Stimulated activated naive CD8-positive, alpha-beta T cell treated with anti-CD3 and anti-CD28 coated beads, Interleukin-15, amount 100 ng/mL, for 72 hours (primary cell): Measurements from ENCODE around the gene ZNF467.
A peak's percentile ranks its signal among the peaks of the same experiment; 100 is the strongest.

Experiments
- ATAC-seq: fragments of 150-1000 bp; cut with Tn5 transposase; 2 replicates; pipeline ENCODE4 v1.10.0; 2021; ENCODE audit warnings: mild to moderate bottlenecking, moderate library complexity
- DNase-seq, 2 donors: peaks; one replicate each; pipeline ENCODE4 v3.0.0; 2021 to 2022
- H3K27ac Mint-ChIP-seq, 2 donors: one replicate each; pipeline ENCODE4 v1.8.0; 2022; ENCODE audit warnings: mild to moderate bottlenecking in 2 of 2, mixed read lengths in 2 of 2, moderate library complexity in 2 of 2
- H3K27me3 Mint-ChIP-seq: one replicate; pipeline ENCODE4 v1.8.0; 2022; ENCODE audit warnings: mixed read lengths
- H3K4me1 Mint-ChIP-seq: one replicate; pipeline ENCODE4 v1.8.0; 2022; ENCODE audit warnings: mild to moderate bottlenecking, mixed read lengths
- H3K4me3 Mint-ChIP-seq, 2 donors: one replicate each; pipeline ENCODE4 v1.8.0; 2022; ENCODE audit warnings: mild to moderate bottlenecking in 2 of 2, mixed read lengths in 2 of 2, moderate library complexity in 1 of 2
- H3K9me3 Mint-ChIP-seq, 2 donors: one replicate each; pipeline ENCODE4 v1.8.0; 2022; ENCODE audit warnings: mixed read lengths in 2 of 2

ZNF467 gene

DNA sequence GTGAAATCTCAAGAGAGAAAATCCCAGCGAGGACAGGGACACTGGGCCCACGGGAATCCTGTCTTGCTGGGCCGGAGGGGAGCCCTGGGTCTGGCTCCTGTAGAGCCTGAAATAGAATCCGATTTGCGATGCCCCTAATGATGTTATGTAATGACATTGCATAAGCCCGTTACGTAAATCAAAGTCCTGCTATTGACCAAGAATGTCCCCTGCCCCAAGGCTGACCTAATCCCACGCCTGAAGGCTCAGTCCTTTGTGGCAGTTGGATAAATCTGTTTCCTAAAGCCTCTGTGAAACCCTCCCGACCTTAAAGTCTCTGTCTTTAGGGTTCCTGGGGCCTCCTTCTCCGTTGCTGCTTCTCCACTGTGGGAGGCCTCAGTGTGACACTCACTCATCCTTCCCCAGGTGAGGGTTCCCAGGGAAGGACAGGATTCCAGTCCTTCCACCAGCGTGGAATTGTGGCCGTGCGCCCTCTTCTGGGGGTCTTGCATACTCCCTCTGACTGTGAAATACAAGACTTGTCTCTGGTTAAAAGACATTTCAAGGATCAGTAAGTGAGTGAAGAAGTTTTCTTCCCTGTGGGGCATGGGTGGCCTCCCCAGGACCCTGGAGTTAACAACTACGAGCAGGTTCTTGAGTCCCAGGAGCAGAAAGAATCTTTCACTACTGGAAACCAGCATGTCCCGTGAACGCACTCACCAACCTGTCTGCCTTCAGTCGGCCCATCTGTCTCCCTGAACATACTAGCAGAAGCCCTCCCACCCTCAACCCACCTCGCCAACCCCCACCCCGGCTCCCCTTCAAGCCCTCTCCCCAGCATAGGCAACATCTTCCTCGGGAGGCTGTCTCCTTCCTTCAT, 19.8 kb downstream of the ZNF467 start:
- H3K27me3 Mint-ChIP-seq, result no peaks in the 10 kb centered on the region
- ATAC-seq, result no peak
- H3K4me1 Mint-ChIP-seq, result no peaks in the 10 kb centered on the region
- no peak overlapping the region for H3K27ac Mint-ChIP-seq
- H3K4me3 Mint-ChIP-seq, result no peak overlapping the region
- peaks cover 4 to 15% of the 10 kb centered on the region in 2 donors for H3K9me3 Mint-ChIP-seq
- DNase-seq, result no peak

DNA sequence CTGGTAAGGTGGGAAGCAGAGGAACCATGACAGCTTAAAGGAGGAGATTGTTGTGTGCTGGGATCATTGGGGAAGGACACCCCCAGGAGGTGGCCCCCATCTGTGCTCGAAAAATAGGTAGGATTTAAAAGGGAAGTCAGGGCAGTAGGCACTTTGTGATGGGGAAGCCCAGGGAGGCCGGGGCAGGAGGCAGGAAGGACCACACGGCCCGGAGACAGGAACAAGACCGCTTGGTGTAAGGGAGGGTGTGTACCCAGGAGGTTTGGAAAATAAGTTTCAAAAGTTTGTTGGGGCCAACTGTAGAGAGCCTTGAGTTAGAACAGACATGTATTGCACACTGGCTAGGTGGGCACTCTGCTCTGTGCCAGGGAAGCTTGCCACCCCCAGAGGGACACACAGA, 20.7 kb downstream of the ZNF467 start:
- H3K4me3 Mint-ChIP-seq, result no peak overlapping the region
- ATAC-seq, result no peak
- no peak for DNase-seq
- H3K27ac Mint-ChIP-seq, result no peak overlapping the region
- H3K4me1 Mint-ChIP-seq, result no peaks in the 10 kb centered on the region
- H3K27me3 Mint-ChIP-seq, result no peaks in the 10 kb centered on the region
- H3K9me3 Mint-ChIP-seq, result peaks cover 4 to 15% of the 10 kb centered on the region in 2 donors

DNA sequence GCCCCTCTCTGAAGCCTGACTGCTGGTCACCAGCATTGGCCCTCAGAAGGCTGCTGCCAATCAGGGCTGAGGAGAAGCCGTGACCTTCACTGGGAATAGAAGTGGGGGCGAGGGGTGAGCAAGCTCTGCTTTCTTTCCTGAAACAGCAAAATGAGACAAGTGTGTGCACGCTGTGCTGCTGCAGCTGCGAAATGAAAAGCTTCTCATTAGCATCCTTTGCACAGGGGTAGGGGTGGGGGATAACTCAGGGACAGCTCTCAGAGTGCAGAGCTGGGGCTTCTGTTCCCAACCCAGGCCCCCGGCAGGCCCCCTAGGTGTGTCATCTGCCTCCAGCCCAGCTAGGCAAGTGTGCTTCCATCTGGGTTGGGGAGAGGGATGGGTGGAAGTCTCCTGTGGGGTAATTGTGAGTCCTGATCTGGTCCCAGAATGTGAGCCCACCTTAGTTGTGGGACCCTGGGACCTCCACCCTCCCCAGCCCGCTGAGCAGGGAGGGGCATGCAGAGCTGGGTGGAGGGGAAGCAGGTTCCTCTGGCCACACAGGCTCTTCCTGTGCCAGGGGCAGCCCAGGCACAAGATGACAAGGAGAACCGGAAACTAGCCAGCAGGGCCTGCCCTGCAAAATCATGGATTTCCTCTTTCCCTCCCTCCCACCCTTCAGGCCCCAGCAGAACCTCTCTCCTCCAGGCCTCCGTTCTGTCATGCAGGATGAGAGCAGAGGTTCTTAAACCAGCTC, 22.2 kb downstream of the ZNF467 start:
- ATAC-seq (no peak), DNase-seq (no peak)
- no peaks in the 10 kb centered on the region for H3K4me1 Mint-ChIP-seq
- no peak overlapping the region for H3K27ac Mint-ChIP-seq
- peaks cover 4 to 15% of the 10 kb centered on the region in 2 donors for H3K9me3 Mint-ChIP-seq
- no peaks in the 10 kb centered on the region for H3K27me3 Mint-ChIP-seq
- H3K4me3 Mint-ChIP-seq, result no peak overlapping the region

DNA sequence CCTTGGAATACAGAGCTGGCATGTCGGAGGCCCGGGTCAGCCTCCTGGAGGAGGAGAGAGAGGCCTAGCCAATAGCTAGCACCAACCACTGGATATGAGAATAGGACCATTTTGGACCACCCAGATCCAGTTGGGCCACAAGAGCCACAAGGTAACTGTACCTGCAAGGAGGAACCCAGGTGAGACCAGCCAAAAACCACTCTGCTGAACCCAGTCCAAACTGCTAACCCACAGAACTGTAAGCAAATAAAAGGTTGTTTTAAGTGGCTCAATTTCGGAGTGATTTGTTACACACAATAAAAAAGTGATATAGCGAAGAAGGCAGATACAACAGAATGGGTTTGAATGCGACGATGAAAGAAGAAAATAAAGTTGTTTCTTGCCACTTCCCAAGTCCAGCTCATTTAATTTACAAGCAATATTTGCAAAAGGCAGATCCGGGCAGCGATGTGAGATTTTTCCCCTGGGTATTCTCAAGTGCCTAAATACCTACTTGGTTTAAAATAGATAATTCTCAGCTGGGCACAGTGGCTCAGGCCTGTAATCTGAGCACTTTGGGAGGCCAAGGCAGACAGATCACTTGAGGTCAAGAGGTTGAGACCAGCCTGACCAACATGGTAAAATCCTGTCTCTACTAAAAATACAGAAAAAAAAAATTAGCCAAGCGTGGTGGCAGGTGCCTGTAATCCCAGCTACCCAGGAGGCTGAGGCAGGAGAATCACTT, 23.1 kb downstream of the ZNF467 start:
- H3K4me1 Mint-ChIP-seq, result no peaks in the 10 kb centered on the region
- no peak for DNase-seq
- H3K27ac Mint-ChIP-seq, result no peak overlapping the region

DNA sequence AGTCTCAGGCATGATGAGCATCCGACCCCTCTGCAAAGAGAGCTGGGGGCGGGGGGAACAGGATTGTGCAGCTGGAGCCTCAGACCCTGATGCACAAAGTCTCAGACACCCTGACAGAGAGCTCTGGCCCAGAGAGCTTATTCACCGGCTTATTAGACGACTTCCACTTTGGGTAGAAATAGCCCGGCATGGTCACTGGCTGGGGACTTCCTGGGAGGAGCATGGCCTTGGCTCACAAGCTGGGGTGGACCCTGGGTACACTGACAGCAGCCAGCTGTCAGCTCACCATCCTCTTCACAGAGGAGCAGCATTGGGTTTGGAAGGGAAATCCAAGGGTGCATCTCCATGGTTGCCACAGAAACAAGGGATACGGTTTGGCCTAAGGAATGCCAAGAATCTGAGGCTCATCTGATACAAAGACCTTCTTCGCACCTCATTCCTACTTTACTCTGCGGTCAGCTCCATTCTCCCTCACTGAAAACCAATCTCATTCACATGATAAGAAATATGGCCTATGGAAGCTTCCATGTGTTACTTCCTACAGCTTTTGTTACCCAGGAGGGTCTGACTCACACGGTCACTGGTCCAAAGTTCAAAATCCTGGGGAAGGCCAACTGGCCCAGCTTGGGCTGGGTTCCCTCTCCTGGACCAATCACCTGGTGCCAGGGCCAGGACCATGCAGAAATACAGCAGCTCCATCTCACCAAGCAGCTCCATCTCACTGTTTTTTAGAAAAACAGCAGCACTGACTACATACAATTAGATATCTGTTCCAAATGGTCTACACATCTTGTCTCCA, 25.1 kb downstream of the ZNF467 start:
- no peak for DNase-seq
- Mint-ChIP-seq H3K27me3 (no peaks in the 10 kb centered on the region), H3K9me3 (peaks cover 4 to 15% of the 10 kb centered on the region in 2 donors), H3K27ac (no peak overlapping the region), H3K4me1 (no peaks in the 10 kb centered on the region), H3K4me3 (no peak overlapping the region)
- ATAC-seq, result no peak

More for the DNA sequence above, 23.1 kb downstream of the ZNF467 start:
- Mint-ChIP-seq H3K9me3 (peaks cover 4 to 15% of the 10 kb centered on the region in 2 donors), H3K27me3 (no peaks in the 10 kb centered on the region), H3K4me3 (no peak overlapping the region)
- ATAC-seq, result no peak

DNA sequence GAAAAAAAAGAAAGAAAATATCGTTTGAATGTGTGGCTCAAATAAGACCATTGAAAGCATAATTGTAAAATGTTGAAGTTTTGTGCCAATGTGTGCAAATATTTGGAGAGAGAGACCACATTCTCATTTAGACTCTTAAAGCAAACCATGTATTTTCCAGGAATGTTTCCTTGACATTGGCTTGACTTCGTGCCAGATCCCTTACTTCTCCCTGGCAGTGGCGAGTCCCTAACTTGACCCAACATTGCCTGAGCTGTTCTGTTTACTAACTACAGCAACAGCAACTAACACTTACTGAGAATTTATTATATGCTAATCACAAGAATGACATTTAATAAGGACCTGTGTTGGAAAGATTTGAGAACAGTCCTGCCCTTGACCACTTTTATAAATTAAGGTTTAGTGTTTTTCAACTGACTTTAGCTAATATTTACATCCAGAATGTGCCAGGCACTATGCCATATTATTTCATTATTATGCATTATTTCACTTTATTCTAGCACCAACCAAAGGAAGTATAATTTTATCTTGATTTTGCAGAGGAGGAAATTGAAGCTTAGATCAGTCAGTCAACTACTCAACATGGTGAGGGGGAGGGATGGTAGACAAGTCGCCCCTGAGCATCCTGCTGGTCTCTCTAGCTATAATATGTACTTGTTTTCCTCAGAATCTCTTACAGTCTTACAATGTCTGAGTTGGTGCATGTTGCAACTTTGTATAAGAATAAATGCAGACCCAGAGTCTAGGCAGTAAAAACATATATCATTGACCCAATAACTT, 29.7 kb downstream of the ZNF467 start:
- peaks cover 40% of the 10 kb centered on the region for H3K27me3 Mint-ChIP-seq

DNA sequence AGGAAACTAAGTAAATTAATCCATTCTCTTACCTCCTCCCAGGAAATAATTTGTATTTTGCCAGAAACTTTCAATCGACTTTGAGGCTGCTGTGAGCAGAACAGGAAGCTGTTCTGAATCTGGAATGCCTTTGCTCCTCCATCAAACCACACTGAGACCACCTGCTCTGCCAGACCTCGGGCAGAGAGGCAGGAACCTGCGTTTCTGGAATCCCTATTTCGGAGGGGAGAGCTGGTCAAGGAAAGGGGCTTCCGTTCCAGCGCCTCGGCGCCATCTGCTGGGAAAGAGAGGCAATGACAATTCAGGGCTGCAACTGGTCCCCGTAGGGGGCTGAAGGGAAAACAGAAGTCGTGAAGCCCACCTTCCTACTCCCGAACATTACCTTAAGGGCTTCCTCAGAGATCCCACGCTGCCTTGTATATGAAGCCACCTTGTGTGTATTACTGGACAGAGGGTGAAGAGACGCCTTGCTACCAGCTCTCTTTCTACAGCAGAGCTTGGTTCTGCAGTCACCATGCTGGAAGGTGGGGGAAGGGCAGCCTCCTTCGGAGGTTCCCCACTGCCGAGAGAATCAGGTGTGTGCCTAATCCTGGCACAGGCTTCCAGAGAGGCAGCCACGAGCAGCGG, 31.2 kb downstream of the ZNF467 start:
- H3K4me1 Mint-ChIP-seq, result peaks cover 12% of the 10 kb centered on the region
- peak overlapping the region; percentile 85 to 90 for H3K4me3 Mint-ChIP-seq
- peaks cover 53% of the 10 kb centered on the region for H3K27me3 Mint-ChIP-seq
- peak; percentile 79 for ATAC-seq
- peak; percentile 57 to 70 for DNase-seq
- no peaks in the 10 kb centered on the region for H3K9me3 Mint-ChIP-seq
- peak overlapping the region; percentile 27 to 91 for H3K27ac Mint-ChIP-seq

More for the DNA sequence above, 29.7 kb downstream of the ZNF467 start:
- DNase-seq, result no peak
- no peak for ATAC-seq
- no peaks in the 10 kb centered on the region for H3K9me3 Mint-ChIP-seq
- H3K4me1 Mint-ChIP-seq, result peaks cover 12% of the 10 kb centered on the region
- H3K27ac Mint-ChIP-seq, result no peak overlapping the region
- no peak overlapping the region for H3K4me3 Mint-ChIP-seq

DNA sequence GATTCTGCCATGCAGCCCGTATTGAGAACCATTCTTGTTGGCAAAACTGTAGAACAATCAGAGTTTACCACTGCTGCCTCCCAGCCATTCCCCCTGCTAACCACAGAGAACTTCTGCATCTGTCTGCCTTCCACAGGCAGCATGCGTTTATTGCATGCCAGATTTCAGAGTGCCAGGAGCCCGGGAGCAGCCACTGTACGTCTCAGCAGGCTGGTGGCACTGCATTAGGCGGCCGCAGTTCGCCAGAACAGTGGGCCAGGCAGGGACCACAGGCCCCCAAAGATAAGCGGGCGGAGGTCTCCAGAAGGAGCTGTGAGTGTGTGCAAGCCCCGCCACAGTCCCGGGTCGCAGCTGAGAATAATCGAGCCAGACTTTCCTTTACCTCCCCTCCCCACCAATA, 31.8 kb downstream of the ZNF467 start:
- peak overlapping the region; percentile 85 to 90 for H3K4me3 Mint-ChIP-seq
- DNase-seq (no peak), ATAC-seq (peak; percentile 40)
- H3K27me3 Mint-ChIP-seq, result peaks cover 58% of the 10 kb centered on the region
- peaks cover 13% of the 10 kb centered on the region for H3K4me1 Mint-ChIP-seq
- H3K27ac Mint-ChIP-seq, result peak overlapping the region in 1 of 2 donors; percentile 91
- H3K9me3 Mint-ChIP-seq, result no peaks in the 10 kb centered on the region

DNA sequence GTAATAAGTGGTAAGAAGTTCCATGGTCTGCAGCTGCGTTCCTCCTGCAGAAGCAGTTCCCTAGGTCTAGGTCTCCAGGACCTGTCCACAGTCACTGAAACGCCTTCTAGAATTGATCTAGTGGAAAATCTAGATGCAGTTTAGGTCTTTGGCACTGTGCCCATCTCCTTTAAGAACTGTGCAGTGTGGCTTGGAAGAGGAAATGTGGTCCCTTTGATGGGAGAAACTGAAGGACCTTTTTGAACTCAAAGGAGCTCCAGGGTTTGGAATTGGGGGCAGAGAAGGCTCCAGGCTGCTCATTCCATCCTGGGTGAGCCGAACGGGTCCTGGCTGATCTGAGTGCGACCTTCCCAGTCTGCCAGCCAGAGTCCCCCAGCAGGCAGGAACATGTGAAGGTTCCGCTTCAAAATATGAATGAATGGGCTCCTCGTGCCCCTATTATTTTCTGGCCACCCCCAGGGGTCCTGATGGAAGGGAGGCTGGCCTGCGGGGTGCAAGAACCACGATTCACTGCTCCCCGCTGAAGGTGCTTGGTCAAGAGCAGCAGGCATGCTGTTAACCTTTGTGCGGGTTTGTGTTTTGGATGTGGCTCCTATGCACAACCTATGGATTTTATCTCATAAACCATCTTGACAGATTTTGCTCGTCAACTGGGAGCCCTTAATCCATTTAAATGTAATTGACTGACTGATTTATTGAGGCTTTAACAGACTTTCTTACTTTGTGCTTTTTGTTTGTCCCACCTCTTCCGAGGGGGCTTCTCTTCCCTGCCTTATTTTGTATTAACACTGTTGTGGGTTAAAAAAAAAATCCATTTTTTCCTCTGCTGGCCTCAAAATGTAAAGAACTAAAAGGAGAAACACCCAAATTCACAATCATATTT, 36.7 kb downstream of the ZNF467 start:
- no peak for DNase-seq
- peaks cover 19% of the 10 kb centered on the region for H3K4me1 Mint-ChIP-seq
- no peaks in the 10 kb centered on the region for H3K9me3 Mint-ChIP-seq
- H3K27ac Mint-ChIP-seq, result no peak overlapping the region
- no peak overlapping the region for H3K4me3 Mint-ChIP-seq
- no peak for ATAC-seq
- H3K27me3 Mint-ChIP-seq, result peaks cover 63% of the 10 kb centered on the region

DNA sequence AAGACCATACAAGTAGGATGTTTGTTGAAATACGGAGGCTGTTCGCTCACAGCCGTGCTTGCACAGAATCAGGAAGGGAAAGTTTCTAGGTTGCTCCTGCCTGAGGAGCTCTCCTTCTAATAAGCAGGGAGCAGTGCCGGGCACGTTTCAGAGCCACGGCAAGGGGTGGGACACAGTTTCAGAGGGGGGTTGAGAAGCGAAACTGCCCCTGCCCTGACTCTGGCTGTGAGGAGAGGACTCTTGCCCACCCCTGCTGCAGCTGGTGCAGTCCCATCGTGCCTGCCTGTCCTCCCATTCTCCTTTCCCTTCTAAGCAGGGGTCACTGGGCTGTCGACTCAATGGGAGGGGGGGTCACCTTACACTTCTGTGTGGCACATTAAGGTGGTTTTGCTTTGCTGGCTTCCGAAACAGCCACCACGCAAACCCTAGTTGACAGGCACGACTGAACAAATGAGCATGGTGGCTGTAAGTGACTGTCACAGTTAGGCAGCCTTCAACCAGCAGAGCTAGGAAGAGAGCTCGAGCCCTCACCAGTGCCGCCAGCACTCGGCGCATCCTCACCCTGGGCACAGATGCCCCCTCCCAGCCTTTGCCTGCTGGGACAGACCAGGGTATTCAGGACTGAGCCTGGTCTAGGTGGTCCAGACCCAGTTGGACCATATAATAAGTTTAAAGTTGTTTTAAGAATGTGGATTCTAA, 37.5 kb downstream of the ZNF467 start:
- peak overlapping the region in 1 of 2 donors; percentile 49 for H3K27ac Mint-ChIP-seq
- H3K27me3 Mint-ChIP-seq, result peaks cover 55% of the 10 kb centered on the region
- no peak for ATAC-seq
- no peak for DNase-seq
- H3K4me1 Mint-ChIP-seq, result peaks cover 17% of the 10 kb centered on the region
- H3K9me3 Mint-ChIP-seq, result no peaks in the 10 kb centered on the region
- no peak overlapping the region for H3K4me3 Mint-ChIP-seq

DNA sequence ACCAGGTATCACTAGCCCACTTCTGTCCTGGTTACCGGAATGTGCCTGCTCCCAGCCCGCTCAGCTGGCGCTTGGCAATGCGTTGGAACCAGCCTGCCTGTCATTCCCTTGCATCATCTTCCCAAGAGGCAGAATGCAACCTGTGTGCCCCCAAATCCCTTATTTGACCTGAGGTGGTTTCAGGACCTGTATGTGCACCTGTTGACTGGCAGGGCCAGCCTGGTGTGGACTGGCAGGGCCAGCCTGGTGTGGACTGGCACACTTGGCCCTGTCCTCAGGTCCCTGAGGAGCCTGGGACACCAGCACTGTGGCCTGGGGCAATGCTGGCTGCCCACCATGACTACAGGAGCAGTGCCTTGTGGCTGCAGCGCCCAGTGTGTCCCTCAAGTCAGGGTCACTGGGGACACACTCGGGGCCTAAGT, 38.2 kb downstream of the ZNF467 start:
- H3K9me3 Mint-ChIP-seq, result no peaks in the 10 kb centered on the region
- no peak for DNase-seq
- H3K4me1 Mint-ChIP-seq, result peaks cover 17% of the 10 kb centered on the region
- peaks cover 47% of the 10 kb centered on the region for H3K27me3 Mint-ChIP-seq
- no peak for ATAC-seq
- H3K27ac Mint-ChIP-seq, result peak overlapping the region in 1 of 2 donors; percentile 49
- no peak overlapping the region for H3K4me3 Mint-ChIP-seq

DNA sequence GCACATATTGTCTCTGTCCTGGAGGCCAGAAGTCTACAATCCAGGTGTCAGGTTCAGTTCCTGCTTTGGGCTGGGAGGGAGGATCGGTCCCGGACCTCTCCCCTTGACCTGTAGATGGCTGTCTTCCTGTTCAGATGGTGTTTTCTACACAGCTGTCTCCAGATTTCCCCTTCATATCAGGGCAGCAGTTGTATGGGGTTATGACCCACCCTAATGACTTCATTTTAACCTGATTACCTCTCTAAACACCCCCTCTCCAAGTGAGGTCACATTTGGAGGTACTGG, 38.7 kb downstream of the ZNF467 start:
- DNase-seq, result no peak
- no peak for ATAC-seq
- no peaks in the 10 kb centered on the region for H3K9me3 Mint-ChIP-seq
- peaks cover 43% of the 10 kb centered on the region for H3K27me3 Mint-ChIP-seq
- no peak overlapping the region for H3K4me3 Mint-ChIP-seq
- H3K4me1 Mint-ChIP-seq, result peaks cover 17% of the 10 kb centered on the region
- H3K27ac Mint-ChIP-seq, result no peak overlapping the region
